ENCODE data around the gene P3H3. TPM values are rescaled to one million over a fixed set of nuclear protein-coding genes. Genes with fewer than 3 reads are reported as not detected.

P3H3 gene
- polyA plus RNA-seq, 1 experiment: 45.5 TPM

DNA sequence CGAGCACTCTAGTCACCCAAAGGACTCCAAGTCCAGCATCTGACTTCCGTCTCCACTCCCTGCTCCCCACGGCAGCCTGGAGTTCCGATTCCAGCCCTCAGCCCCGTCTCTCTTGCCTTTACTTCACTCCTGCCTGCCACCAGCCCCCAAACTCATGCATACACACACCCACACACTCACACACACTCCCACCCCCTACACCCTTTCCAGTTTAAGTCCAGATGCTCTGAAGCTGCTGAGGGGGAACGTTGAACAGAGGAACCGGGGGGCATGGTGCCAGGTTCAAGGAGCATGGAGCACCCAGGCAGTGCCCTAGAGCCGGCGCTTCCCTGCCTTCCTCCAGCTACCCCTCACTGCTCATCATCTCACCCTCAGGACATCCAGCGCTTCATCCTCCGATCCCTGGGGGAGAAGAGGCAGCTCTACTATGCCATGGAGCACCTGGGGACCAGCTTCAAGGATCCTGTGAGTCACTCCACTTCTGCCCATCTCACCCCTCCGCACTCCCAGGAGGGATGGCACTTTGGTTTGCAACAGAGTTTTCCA lies 3.3 kb downstream of the P3H3 start:
- TF ChIP-seq, protein P1, sequence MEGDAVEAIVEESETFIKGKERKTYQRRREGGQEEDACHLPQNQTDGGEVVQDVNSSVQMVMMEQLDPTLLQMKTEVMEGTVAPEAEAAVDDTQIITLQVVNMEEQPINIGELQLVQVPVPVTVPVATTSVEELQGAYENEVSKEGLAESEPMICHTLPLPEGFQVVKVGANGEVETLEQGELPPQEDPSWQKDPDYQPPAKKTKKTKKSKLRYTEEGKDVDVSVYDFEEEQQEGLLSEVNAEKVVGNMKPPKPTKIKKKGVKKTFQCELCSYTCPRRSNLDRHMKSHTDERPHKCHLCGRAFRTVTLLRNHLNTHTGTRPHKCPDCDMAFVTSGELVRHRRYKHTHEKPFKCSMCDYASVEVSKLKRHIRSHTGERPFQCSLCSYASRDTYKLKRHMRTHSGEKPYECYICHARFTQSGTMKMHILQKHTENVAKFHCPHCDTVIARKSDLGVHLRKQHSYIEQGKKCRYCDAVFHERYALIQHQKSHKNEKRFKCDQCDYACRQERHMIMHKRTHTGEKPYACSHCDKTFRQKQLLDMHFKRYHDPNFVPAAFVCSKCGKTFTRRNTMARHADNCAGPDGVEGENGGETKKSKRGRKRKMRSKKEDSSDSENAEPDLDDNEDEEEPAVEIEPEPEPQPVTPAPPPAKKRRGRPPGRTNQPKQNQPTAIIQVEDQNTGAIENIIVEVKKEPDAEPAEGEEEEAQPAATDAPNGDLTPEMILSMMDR (IDR thresholded peaks at IDR 0.05; ENCODE audit: low read depth, low read length): no peak
- no peaks in the 10 kb centered on the region for H3K27me3 ChIP-seq (ENCODE audit: control insufficient read depth, insufficient read depth, low read length)
- CTCF ChIA-PET: interaction anchor here (1.0 to 2.3 kb wide), 3 partner anchors 38 to 294 kb away, joined by 3 to 9 read pairs (median 3); partner anchors contain the start of gene MLF2
- POLR2A ChIA-PET: interaction anchor here (1.0 kb wide), 1 partner anchor 21 kb away, joined by 3 read pairs; the partner anchor contains the start of gene USP5
- H3K9me3 ChIP-seq (ENCODE audit: control insufficient read depth, insufficient read depth, low read length): no peaks in the 10 kb centered on the region; the same call in 1 of the 2 replicates
- no peak overlapping the region for H3K27ac ChIP-seq (ENCODE audit: low read depth, low read length)
- no peak overlapping the region for H3K4me3 ChIP-seq (ENCODE audit: low read depth, low read length)
- DNase-seq (ENCODE audit: low read depth, low spot score): no peak

DNA sequence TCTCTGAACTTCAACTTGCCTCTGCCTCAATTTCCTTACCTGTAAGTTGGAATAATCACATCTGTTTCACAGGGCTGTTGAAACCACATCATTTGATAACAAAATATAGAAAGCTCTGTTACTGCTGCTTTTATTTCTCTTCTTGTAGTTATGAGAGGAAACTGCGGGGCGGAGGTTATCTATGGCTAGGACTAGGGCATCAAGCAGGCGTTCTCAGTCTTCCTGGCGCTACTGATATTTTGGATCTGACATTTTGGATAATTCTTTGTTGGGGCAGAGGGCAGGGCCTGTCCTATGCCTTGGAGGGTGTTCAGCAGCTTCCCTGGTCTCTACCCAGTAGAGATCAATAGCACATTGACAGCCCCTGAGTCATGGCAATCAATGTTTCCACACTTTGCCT lies 3.9 kb downstream of the P3H3 start:
- POLR2A ChIA-PET: interaction anchor here (0.6 to 1.0 kb wide), 2 partner anchors 20 to 183 kb away, joined by 3 to 4 read pairs; partner anchors contain the start of gene USP5
- Histone ChIP-seq H3K9me3 (ENCODE audit: control insufficient read depth, insufficient read depth, low read length) (no peaks in the 10 kb centered on the region; the same call in 1 of the 2 replicates), H3K27me3 (ENCODE audit: control insufficient read depth, insufficient read depth, low read length) (no peaks in the 10 kb centered on the region), H3K4me3 (ENCODE audit: low read depth, low read length) (no peak overlapping the region), H3K27ac (ENCODE audit: low read depth, low read length) (no peak overlapping the region)
- CTCF ChIA-PET: interaction anchor here (1.0 to 2.3 kb wide), 4 partner anchors 37 to 295 kb away, joined by 3 to 9 read pairs (median 4); partner anchors contain the start of genes MLF2 and PTMS
- DNase-seq (ENCODE audit: low read depth, low spot score): no peak
- TF ChIP-seq, protein P1 (IDR thresholded peaks at IDR 0.05; ENCODE audit: low read depth, low read length): no peak

DNA sequence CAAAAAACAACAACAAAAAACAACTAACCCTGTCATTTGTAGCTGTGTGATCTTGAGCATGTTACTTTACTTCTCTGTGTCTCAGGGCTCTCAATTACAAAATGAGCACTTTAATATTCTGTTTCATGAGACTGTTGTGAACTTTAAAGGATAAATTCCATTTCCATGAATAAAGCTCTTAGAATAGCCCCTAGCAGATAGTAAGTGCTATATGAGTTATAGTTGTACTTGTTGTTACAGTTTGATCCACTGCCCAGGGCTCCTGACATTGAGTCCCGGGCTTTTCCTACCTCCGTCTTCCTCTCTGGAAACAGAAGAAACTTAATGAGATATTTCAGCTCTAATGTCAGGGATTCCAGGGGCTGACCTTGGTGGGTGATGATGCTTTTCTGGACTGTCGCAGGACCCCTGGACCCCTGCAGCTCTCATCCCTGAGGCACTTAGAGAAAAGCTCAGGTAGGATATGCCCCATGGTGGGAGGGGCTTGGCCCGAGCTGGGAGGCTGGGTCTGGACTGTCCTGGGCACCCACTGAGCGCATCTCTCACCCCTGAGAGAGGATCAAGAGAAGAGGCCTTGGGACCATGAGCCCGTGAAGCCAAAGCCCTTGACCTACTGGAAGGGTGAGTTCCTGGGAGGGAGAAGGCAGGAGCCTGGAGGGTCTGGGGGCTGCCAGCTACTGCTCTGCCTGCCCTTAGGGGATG lies 5.1 kb downstream of the P3H3 start:
- Histone ChIP-seq H3K4me3 (ENCODE audit: low read depth, low read length) (no peak overlapping the region), H3K27me3 (ENCODE audit: control insufficient read depth, insufficient read depth, low read length) (no peaks in the 10 kb centered on the region), H3K27ac (ENCODE audit: low read depth, low read length) (no peak overlapping the region), H3K9me3 (ENCODE audit: control insufficient read depth, insufficient read depth, low read length) (no peaks in the 10 kb centered on the region; the same call in 1 of the 2 replicates)
- no peak for DNase-seq (ENCODE audit: low read depth, low spot score)
- ChIA-PET CTCF (interaction anchor here (0.5 to 3.0 kb wide), 5 partner anchors 8 to 98 kb away, joined by 3 to 27 read pairs (median 5); partner anchors contain the start of genes MLF2 and SPSB2), POLR2A (interaction anchor here (0.5 kb wide), 1 partner anchor 498 kb away, joined by 3 read pairs; no protein-coding TSS in a partner anchor)
- TF ChIP-seq, protein P1 (IDR thresholded peaks at IDR 0.05; ENCODE audit: low read depth, low read length): no peak

DNA sequence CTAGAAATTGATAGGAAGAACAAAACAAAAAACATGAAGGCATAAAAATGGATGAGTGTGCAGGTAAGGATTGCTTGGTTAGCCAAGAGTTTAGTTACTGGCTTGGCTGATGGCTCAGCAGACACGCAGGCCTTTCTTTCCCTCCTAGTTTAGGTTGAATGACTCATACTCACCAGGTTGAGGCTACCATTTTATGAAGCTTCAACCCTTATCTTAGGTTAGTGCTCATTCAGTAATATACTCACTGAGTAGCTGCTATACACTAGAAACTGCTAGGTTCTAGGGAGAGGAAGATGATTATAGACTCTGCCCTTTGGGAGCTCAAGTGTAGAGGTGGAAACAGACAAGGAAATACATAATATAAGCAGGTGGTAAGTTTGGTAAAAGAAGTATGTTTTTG lies 6.0 kb downstream of the P3H3 start:
- CTCF ChIA-PET: interaction anchor here (0.7 to 3.0 kb wide), 12 partner anchors 8 to 264 kb away, joined by 3 to 27 read pairs (median 4); partner anchors contain the start of genes CDCA3, MLF2, PTMS and SPSB2
- TF ChIP-seq, protein P1 (IDR thresholded peaks at IDR 0.05; ENCODE audit: low read depth, low read length): no peak
- POLR2A ChIA-PET: interaction anchor here (0.7 kb wide), 1 partner anchor 146 kb away, joined by 4 read pairs; no protein-coding TSS in a partner anchor

More for the DNA sequence above, 6.0 kb downstream of the P3H3 start:
- no peaks in the 10 kb centered on the region; the same call in 1 of the 2 replicates for H3K9me3 ChIP-seq (ENCODE audit: control insufficient read depth, insufficient read depth, low read length)
- no peak for DNase-seq (ENCODE audit: low read depth, low spot score)
- H3K27me3 ChIP-seq (ENCODE audit: control insufficient read depth, insufficient read depth, low read length): no peaks in the 10 kb centered on the region
- no peak overlapping the region for H3K4me3 ChIP-seq (ENCODE audit: low read depth, low read length)
- no peak overlapping the region for H3K27ac ChIP-seq (ENCODE audit: low read depth, low read length)

Data from AG04450 (cell line).